CD14-positive monocyte (primary cell): ENCODE results near the gene FLOT1. TPM values are rescaled to one million over a fixed set of nuclear protein-coding genes. Genes with fewer than 3 reads are reported as not detected.

Experiments used
- DNase-seq, 3 donors: peaks; one replicate each; pipeline ENCODE4 v3.0.0-alpha.2; 2011 to 2022
- H2AFZ ChIP-seq: 2 replicates; pipeline ENCODE4 v1.6.0; 2012; ENCODE audit warnings: mild to moderate bottlenecking, low read depth, low read length, inconsistent platforms; ENCODE audit not compliant: insufficient read depth, poor library complexity, severe bottlenecking
- H3K27ac ChIP-seq, 2 donors: 1 replicate in 1 of 2; 2 replicates in 1 of 2; pipeline ENCODE4 v1.5.1; 2012 to 2013; ENCODE audit warnings: low read length in 2 of 2, control low read depth in 1 of 2, inconsistent platforms in 1 of 2, low read depth in 1 of 2, mild to moderate bottlenecking in 1 of 2
- H3K27me3 ChIP-seq, 2 donors: one replicate each; pipeline versions ENCODE4 v1.6.0 to v1.6.1; 2011 to 2013; ENCODE audit warnings: low read length in 2 of 2; ENCODE audit not compliant: control insufficient read depth in 2 of 2, insufficient read depth in 2 of 2
- H3K36me3 ChIP-seq, 2 donors: replicated peaks in 1 of 2; 1 replicate in 1 of 2; 2 replicates in 1 of 2; pipeline versions ENCODE4 v1.5.1 to v1.6.1; 2012 to 2013; ENCODE audit warnings: low read length in 2 of 2, control low read depth in 1 of 2, inconsistent platforms in 1 of 2, mild to moderate bottlenecking in 1 of 2; ENCODE audit not compliant: insufficient read depth in 2 of 2, control insufficient read depth in 1 of 2
- H3K4me1 ChIP-seq, 2 donors: 1 replicate in 1 of 2; 2 replicates in 1 of 2; pipeline versions ENCODE4 v1.5.1 to v1.6.1; 2012 to 2013; ENCODE audit warnings: low read length in 2 of 2, control low read depth in 1 of 2, inconsistent platforms in 1 of 2, mild to moderate bottlenecking in 1 of 2, moderate library complexity in 1 of 2; ENCODE audit not compliant: insufficient read depth in 2 of 2, control insufficient read depth in 1 of 2
- H3K4me2 ChIP-seq: replicated peaks from 2 replicates; pipeline ENCODE3; 2012; ENCODE audit warnings: low read length, moderate library complexity, mild to moderate bottlenecking; ENCODE audit not compliant: poor library complexity, severe bottlenecking; ENCODE audit errors: extremely low read depth
- H3K4me3 ChIP-seq, 3 experiments: fragments of 200-600 bp in 1 of 3; sonication (generic) in 1 of 3; replicated peaks in 1 of 3; 1 replicate in 2 of 3; 2 replicates in 1 of 3; pipeline ENCODE4 v1.5.1; 2011 to 2013; ENCODE audit warnings: low read length in 3 of 3, mild to moderate bottlenecking in 3 of 3, control low read depth in 2 of 3, low read depth in 2 of 3, inconsistent platforms in 1 of 3, moderate library complexity in 1 of 3
- H3K79me2 ChIP-seq: 2 replicates; pipeline ENCODE4 v1.6.0; 2012; ENCODE audit warnings: mild to moderate bottlenecking, control low read depth, inconsistent platforms, low read length, moderate library complexity; ENCODE audit not compliant: insufficient read depth
- H3K9ac ChIP-seq: 2 replicates; pipeline ENCODE4 v1.6.0; 2017; ENCODE audit warnings: low read length, mild to moderate bottlenecking; ENCODE audit not compliant: insufficient read depth, poor library complexity, severe bottlenecking
- H3K9me3 ChIP-seq, 2 donors: replicated peaks in 1 of 2; 1 replicate in 1 of 2; 2 replicates in 1 of 2; pipeline versions ENCODE4 v1.5.1 to v1.6.1; 2012 to 2013; ENCODE audit warnings: low read length in 2 of 2, control low read depth in 1 of 2; ENCODE audit not compliant: control insufficient read depth in 1 of 2, insufficient read depth in 1 of 2
- H4K20me1 ChIP-seq: 2 replicates; pipeline ENCODE4 v1.6.0; 2012; ENCODE audit warnings: mild to moderate bottlenecking, low read length, control low read depth, moderate library complexity; ENCODE audit not compliant: insufficient read depth
- H3K27ac Mint-ChIP-seq, 7 donors: one replicate each; pipeline ENCODE4 v1.8.0; 2020; ENCODE audit warnings: mild to moderate bottlenecking in 7 of 7, mixed read lengths in 7 of 7, moderate library complexity in 6 of 7, inconsistent platforms in 2 of 7
- H3K27me3 Mint-ChIP-seq, 3 donors: one replicate each; pipeline ENCODE4 v1.8.0; 2021 to 2022; ENCODE audit warnings: low read depth in 3 of 3, mild to moderate bottlenecking in 3 of 3, mixed read lengths in 3 of 3, moderate library complexity in 3 of 3, inconsistent platforms in 1 of 3
- H3K36me3 Mint-ChIP-seq, 2 donors: one replicate each; pipeline ENCODE4 v1.8.0; 2020; ENCODE audit warnings: mixed read lengths in 2 of 2, inconsistent platforms in 1 of 2, mild to moderate bottlenecking in 1 of 2
- H3K4me1 Mint-ChIP-seq: one replicate; pipeline ENCODE4 v1.8.0; 2020; ENCODE audit warnings: mild to moderate bottlenecking, mixed read lengths
- H3K4me3 Mint-ChIP-seq, 2 donors: one replicate each; pipeline ENCODE4 v1.8.0; 2020; ENCODE audit warnings: mild to moderate bottlenecking in 2 of 2, mixed read lengths in 2 of 2, moderate library complexity in 1 of 2
- H3K9me3 Mint-ChIP-seq, 7 donors: one replicate each; pipeline ENCODE4 v1.8.0; 2020 to 2022; ENCODE audit warnings: mixed read lengths in 7 of 7, mild to moderate bottlenecking in 6 of 7, moderate library complexity in 6 of 7, inconsistent platforms in 2 of 7
- CTCF ChIP-seq: fragments of 200-600 bp; IDR thresholded peaks from one replicate; pipeline ENCODE4 v1.8.0; 2022; ENCODE audit warnings: antibody characterized with exemption, mild to moderate bottlenecking
- WGBS: methylation state at CpG from one replicate; pipeline ENCODE4 v1.1.5; 2013; ENCODE audit warnings: missing lambda C conversion rate; ENCODE audit not compliant: insufficient coverage; 5-methylcytosine and 5-hydroxymethylcytosine counted together
- intact Hi-C, 2 donors: fragments of 100-400 bp; cut with micrococcal nuclease; formaldehyde crosslinking; loops; one replicate each; pipeline versions ENCODE4 v1.15.0 to v1.15.1; 2023
- polyA plus RNA-seq, 3 donors: library from polyadenylated mRNA; depleted of rRNA in 1 of 3; unstranded in 2 of 3; stranded (reverse) in 1 of 3; fragments of 300-500 nt in 2 of 3; fragments of >200 nt in 1 of 3; fragmentation: Illumina TruSeq in 2 of 3; gene quantifications; 1 replicate in 2 of 3; 2 replicates in 1 of 3; pipeline ENCODE4 v1.2.3, GENCODE V29; 2012 to 2021

Gene FLOT1
- polyA plus RNA-seq, 3 donors: 124 to 153 (median 132) TPM

DNA sequence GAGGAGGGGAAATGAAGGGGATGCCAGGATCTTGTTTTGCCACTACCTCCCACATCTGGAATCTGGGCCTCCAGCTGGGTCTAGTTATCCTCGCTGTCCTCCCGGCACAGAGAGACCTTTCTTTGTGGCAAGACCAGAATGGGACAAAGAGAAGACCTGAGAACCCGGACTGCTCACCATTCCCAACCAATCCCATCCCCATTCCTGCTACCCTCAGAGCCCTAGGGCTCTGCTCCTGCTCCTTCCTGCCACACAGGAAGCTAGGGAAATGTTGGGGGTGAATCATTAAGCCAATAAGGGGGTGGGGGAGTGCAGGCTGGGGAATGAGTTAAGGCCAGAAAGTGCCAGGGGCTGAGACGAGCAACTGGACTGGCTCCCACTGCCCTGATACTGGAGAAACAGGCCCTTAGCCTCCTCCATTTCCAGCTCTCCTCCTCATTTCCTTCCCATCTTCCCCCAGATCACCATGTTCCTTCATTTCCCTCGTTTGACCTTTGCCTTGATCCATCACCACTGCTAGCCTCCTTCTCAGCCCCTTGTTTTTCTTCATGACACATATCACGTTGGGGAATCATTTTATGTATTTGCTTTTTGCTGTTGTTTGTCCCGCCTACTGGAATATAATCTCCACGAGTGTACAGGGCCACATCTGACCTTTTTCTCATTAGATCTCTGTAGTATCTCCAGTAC lies 6.5 kb upstream of the FLOT1 start:
- no peak for DNase-seq
- H2AFZ ChIP-seq: no peak overlapping the region
- H3K4me1 ChIP-seq: peaks cover 24 to 35% of the 10 kb centered on the region in 2 donors
- peaks cover 0 to 8% of the 10 kb centered on the region in 2 donors for H3K36me3 Mint-ChIP-seq
- H3K4me1 Mint-ChIP-seq: peaks cover 41% of the 10 kb centered on the region
- no peaks in the 10 kb centered on the region for H3K9me3 ChIP-seq
- WGBS: no CpG with 5 or more reads among the region's 8 CpGs
- no peak overlapping the region for H3K27ac ChIP-seq
- no peak overlapping the region for H3K9ac ChIP-seq
- no peak overlapping the region for H3K4me3 Mint-ChIP-seq
- H3K27me3 ChIP-seq: peaks cover 0 to 4% of the 10 kb centered on the region in 2 donors
- H3K27ac Mint-ChIP-seq: peak overlapping the region in 1 of 7 donors; percentile 76
- TF ChIP-seq CTCF: no peak
- intact Hi-C loops: loop anchor here in 1 of 2 donors (10.0 kb wide), 1 partner anchor 336 kb away; no protein-coding TSS in a partner anchor
- no peak overlapping the region for H3K4me3 ChIP-seq
- peaks cover 2% of the 10 kb centered on the region for H3K79me2 ChIP-seq
- H3K9me3 Mint-ChIP-seq: peaks cover 0 to 3% (median 0%) of the 10 kb centered on the region in 7 donors
- peaks cover 3% of the 10 kb centered on the region for H4K20me1 ChIP-seq
- H3K27me3 Mint-ChIP-seq: peaks cover 7 to 14% (median 10%) of the 10 kb centered on the region in 3 donors
- H3K4me2 ChIP-seq: no peak overlapping the region
- H3K36me3 ChIP-seq: no peaks in the 10 kb centered on the region

- Mint-ChIP-seq H3K4me3 (no peak overlapping the region), H3K27me3 (peaks cover 7 to 12% (median 10%) of the 10 kb centered on the region in 3 donors), H3K27ac (no peak overlapping the region), H3K4me1 (peaks cover 41% of the 10 kb centered on the region), H3K36me3 (peaks cover 4 to 11% of the 10 kb centered on the region in 2 donors), H3K9me3 (peaks cover 0 to 3% (median 0%) of the 10 kb centered on the region in 7 donors)
- H3K27me3 ChIP-seq: peaks cover 0 to 4% of the 10 kb centered on the region in 2 donors
- no peak overlapping the region for H3K4me2 ChIP-seq
- H3K36me3 ChIP-seq: no peaks in the 10 kb centered on the region
- WGBS: 86% methylated on average over 3 of the region's 6 CpGs
- H3K4me3 ChIP-seq: no peak overlapping the region
- no peak overlapping the region for H2AFZ ChIP-seq
- peaks cover 12% of the 10 kb centered on the region for H4K20me1 ChIP-seq
- H3K9ac ChIP-seq: no peak overlapping the region
- peaks cover 24 to 35% of the 10 kb centered on the region in 2 donors for H3K4me1 ChIP-seq
- no peak overlapping the region for H3K27ac ChIP-seq
- peaks cover 11% of the 10 kb centered on the region for H3K79me2 ChIP-seq
- no peaks in the 10 kb centered on the region for H3K9me3 ChIP-seq
- intact Hi-C loops: loop anchor here in 1 of 2 donors (10.0 kb wide), 1 partner anchor 337 kb away; no protein-coding TSS in a partner anchor
- DNase-seq: no peak
- TF ChIP-seq CTCF: no peak
Observed at GRCh38 chr6:30747902-30748769, 5.6 kb upstream of the FLOT1 start.
